ENCODE data around the gene ERGIC2. TPM values are rescaled to one million over a fixed set of nuclear protein-coding genes. Genes with fewer than 3 reads are reported as not detected.

The ERGIC2 gene
- total and polyA plus RNA-seq, 2 of the 13 experiments (the other 11 are each of a cell fraction or from before 2014, with no cell fraction given): 32.6 to 73.5 TPM

- WGBS (ENCODE audit: low lambda C conversion rate): 17% methylated on average over 2 of the region's 2 CpGs
- Histone ChIP-seq H3K27me3 (ENCODE audit: control insufficient read depth in 1 of 2, insufficient read depth in 2 of 2, low read length in 2 of 2) (no peaks in the 10 kb centered on the region), H4K20me1 (ENCODE audit: insufficient read depth, low read length) (no peaks in the 10 kb centered on the region), H3K36me3 (replicated peaks in 1 of 2; ENCODE audit: control insufficient read depth in 1 of 2, insufficient read depth in 2 of 2, low read length in 2 of 2) (no peaks in the 10 kb centered on the region), H2AFZ (ENCODE audit: low read length) (no peak overlapping the region), H3K27ac (ENCODE audit: extremely low read length, insufficient read depth, low read length) (no peak overlapping the region), H3K4me1 (ENCODE audit: insufficient read depth, low read length) (no peaks in the 10 kb centered on the region), H3K9me3 (ENCODE audit: low read length) (no peaks in the 10 kb centered on the region), H3K4me3 (replicated peaks in 1 of 3; ENCODE audit: insufficient read depth in 1 of 3, low read depth in 2 of 3, low read length in 3 of 3) (no peak overlapping the region), H3K9ac (ENCODE audit: insufficient read depth, low read depth, low read length) (no peak overlapping the region), H3K79me2 (ENCODE audit: insufficient read depth, low read length) (no peaks in the 10 kb centered on the region), H3K4me2 (ENCODE audit: low read depth, low read length) (no peak overlapping the region)
- ATAC-seq (no peak), FAIRE-seq (no peak), DNase-seq (ENCODE audit: low spot score) (no peak)
- intact Hi-C loops (cut with micrococcal nuclease; ENCODE audit: unreplicated experiment): loop anchor here (5.0 kb wide), 1 partner anchor 793 kb away; no protein-coding TSS in a partner anchor
- in situ Hi-C loops (cut with HindIII; ENCODE audit: extremely low pct_ligation_motif_present, low pct_unique_long_range_greater_than_20kb): no loop called here
- no TSS peak for BruUV-seq (replicated peaks)
- CTCF ChIA-PET (ENCODE audit: low intra/inter-chr PET ratio, low total read pairs): no interaction called here
- POLR2A ChIA-PET: no interaction called here
- TF ChIP-seq SMAD9 (CRISPR knock-in tag; IDR thresholded peaks at IDR 0.05) (no peak), NR2F1 (CRISPR knock-in tag; IDR thresholded peaks at IDR 0.05) (no peak), PLSCR1 (CRISPR knock-in tag; IDR thresholded peaks at IDR 0.05; ENCODE audit: borderline replicate concordance) (no peak), CC2D1A (CRISPR knock-in tag; IDR thresholded peaks at IDR 0.05) (no peak), FOXK2 (IDR thresholded peaks at IDR 0.05) (no peak), ZNF496 (CRISPR knock-in tag; IDR thresholded peaks at IDR 0.05; ENCODE audit: insufficient replicate concordance) (no peak), TFDP1 (CRISPR knock-in tag; IDR thresholded peaks at IDR 0.05; ENCODE audit: borderline replicate concordance) (no peak), ZNF234 (CRISPR knock-in tag; conservative IDR thresholded peaks at IDR 0.05) (no peak), ZNF577 (CRISPR knock-in tag; IDR thresholded peaks at IDR 0.05; ENCODE audit: borderline replicate concordance, low read depth) (no peak), ZBTB49 (CRISPR knock-in tag; IDR thresholded peaks at IDR 0.05; ENCODE audit: borderline replicate concordance) (no peak), KMT2A (CRISPR knock-in tag; IDR thresholded peaks at IDR 0.05) (no peak), ZNF451 (CRISPR knock-in tag; IDR thresholded peaks at IDR 0.05) (no peak), ZMYM4 (CRISPR knock-in tag; IDR thresholded peaks at IDR 0.05) (no peak), ZNF589 (CRISPR knock-in tag; conservative IDR thresholded peaks at IDR 0.05) (no peak), ZZZ3 (CRISPR knock-in tag; IDR thresholded peaks at IDR 0.05; ENCODE audit: borderline replicate concordance) (no peak), ZNF543 (CRISPR knock-in tag; IDR thresholded peaks at IDR 0.05) (no peak), TAF1 (CRISPR knock-in tag; IDR thresholded peaks at IDR 0.05) (no peak), ZNF558 (CRISPR knock-in tag; IDR thresholded peaks at IDR 0.05; ENCODE audit: borderline replicate concordance) (no peak)
Observed at GRCh38 chr12:29430716-29431044, 49.7 kb upstream of the ERGIC2 start.

All from HepG2 (cell line).